ENCODE data around the gene LCNL1.

DNA sequence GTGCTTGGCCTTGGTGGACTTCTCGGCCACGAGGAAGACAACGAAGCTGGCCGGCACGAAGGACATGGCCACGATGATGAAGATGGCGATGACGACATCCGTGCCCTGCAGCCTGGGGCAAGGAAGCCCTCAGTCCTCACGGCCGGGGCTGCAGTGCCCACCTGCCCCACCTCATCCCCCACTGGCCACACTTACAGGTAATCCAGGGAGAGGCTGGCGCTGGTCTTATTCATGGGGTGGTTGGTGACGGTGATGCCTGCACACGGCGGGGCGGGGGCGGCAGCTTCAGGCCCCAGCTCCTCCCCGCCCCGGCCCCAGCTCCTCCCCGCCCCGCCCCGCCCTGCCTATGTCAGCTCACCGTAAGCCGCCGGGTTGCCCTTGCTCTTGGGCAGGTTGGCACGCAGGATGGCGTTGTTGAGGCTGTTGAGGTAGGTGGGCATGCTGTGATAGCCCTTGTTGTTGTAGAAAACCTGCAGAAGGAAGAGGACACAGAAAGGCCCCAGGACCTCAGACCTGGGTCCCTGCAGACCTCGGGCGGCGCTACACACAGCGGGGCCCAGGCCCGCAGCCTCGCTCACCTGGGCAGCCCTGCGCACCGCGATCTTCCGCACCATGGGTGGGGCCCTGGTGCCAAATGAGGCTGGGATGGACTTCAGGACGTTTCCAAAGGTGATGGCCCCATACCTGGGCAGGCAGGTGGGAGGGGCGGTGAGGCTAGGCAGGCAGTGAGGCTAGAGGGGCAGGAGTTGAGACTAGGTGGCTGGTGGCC is 29.3 kb downstream of the LCNL1 start:
- TF ChIP-seq CTCF (IDR thresholded peaks at IDR 0.05) (no peak), EP300 (IDR thresholded peaks at IDR 0.05) (no peak), POLR2A (IDR thresholded peaks at IDR 0.05) (no peak)
